GOT3 (cell line): ENCODE results near the gene PACRG.
"Not testable (repeated sequence)": the region's sequence is repeated elsewhere in the genome, so short reads cannot be mapped to it uniquely, and the experiment has no call there.

Source experiments
- DNase-seq: peaks from one replicate; lab custom pipeline; 2025; ENCODE audit warnings: mixed read lengths; lab: John Stamatoyannopoulos, UW

PACRG gene

DNA sequence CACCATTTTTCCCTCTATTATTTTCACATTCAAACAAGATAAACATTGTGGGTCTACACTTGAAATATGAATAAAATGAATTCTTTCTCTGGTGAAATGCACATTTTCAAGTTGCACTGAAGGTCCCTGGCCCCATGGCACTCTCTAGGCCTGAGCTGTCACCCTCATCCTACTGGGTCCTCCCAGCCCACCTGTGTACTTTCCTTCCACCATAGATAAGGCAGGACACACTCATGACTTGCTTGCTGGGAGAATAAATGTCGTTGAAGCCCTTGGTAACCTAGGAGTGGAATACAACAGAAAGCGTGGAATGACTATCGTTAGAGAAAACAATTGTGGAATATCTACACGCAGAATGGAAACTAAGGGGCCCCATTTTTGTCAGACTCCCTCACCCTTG is 585.8 kb downstream of the PACRG start:
- DNase-seq: no peak

GRCh38 chr6:163313981-163314380 is 586.2 kb downstream of the PACRG start:
- DNase-seq: no peak

- DNase-seq: no peak
Measured at GRCh38 chr6:163314791-163315470, 587.2 kb downstream of the PACRG start.

GRCh38 chr6:163316866-163317495 is 589.2 kb downstream of the PACRG start:
- not testable (repeated sequence) for DNase-seq

DNA sequence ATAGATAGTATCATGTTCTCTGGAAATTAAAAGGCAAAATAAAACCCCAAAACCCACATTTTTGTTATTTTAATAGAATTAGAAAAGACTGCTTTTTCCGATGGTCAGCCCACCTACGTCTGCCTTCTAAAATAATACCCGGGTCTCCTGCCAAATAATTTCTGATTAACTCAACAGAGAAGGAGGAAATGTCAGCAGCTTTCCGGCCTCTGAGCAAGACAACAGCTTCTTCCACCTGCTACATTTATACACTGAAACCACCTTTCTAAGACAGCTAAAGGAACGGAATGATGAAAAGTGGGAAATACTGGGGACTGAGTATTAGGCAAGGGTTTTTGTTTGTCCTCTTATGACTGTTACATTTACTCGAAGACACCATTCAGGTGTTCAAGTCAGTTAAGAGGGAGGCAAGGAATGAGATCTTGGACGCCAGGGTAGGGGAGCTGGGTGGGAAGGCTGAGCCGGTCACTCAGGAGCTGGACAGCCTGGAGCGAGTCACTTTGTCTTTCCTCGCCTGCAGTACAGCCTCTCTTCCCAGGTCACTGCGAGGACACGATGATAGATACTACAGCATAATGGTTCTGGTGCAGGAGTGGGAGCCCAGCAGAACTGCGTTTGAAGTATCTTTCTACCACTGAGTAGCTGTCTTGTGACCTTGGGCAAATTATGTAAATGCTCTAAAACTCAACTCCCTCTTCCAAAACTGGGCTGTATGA is 590.5 kb downstream of the PACRG start:
- DNase-seq: no peak

DNA sequence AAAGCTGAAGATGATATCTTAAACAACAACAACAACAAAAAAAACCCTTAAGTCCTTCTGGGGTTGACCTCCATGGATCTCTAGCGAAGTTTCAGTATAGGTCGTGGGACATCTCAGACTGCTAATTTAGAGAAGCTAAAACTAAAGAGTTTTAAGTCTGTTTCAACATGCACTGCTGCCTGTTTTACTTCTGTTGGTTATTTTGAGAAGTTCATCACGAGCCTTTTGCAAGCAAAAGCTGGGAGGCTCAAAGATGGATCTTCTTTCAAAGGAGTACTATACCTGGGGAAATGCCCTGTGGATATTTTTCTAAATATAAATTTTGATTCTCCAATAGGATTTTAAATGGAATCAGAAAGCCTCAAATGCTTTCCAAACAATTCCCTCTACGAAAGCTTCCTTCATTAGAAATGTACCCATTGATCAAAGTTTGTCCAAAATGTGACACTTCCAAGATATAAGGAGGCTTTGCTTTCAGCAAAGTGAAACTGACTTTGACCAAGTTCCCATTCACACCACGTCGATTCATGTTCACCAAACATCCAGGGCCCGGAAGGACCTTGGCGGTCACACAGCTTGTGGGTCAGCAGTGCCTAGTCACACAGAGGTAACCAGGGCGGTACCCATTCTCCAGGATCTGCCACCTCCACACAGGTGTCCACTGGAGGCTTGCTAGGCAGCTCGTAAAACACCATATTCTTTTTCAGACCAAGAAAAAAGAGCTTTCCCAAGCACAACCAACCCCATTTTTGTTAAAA is 592.0 kb downstream of the PACRG start:
- DNase-seq: no peak

DNA sequence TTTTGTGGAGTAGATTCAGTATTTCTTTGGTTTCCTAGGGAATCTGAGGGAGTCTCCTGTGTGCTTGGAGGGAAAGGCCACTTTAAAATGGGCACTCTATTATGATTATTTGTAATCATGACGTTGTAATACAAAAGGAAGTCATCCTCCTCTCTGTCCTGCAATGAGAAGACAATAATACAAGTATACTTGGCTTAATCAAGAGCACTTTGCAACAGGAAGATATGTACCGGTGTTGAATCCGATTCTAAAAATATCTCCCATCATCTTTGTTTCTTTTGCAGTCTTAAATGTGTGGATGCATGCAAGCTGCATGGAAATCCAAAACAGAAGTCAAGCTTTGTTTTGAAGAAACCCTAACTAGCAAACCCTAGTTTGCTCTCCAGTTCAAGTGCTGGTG is 592.6 kb downstream of the PACRG start:
- DNase-seq: no peak

GRCh38 chr6:163320804-163321203 is 593.0 kb downstream of the PACRG start:
- no peak for DNase-seq

DNA sequence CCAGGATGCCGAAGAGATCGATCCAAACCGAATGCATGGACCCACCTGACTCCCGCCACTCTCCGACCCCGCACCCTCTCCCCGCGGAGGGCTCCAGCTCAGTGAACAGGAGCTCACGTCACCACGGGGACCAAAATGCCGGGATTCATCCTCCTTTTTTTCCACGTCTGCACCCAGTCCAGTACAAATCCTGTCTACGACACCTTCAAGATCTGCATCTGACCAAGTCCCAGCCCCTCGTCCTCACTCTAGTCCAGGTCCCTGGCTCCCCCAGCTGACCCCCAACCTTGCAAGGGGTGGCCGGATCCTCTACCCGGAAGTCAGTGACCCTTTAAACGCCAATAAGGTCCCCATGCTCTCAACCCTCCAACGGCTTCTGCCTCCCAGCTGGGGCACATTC is 593.9 kb downstream of the PACRG start:
- DNase-seq: no peak

GRCh38 chr6:163323274-163323673 is 595.5 kb downstream of the PACRG start:
- DNase-seq: no peak

DNA sequence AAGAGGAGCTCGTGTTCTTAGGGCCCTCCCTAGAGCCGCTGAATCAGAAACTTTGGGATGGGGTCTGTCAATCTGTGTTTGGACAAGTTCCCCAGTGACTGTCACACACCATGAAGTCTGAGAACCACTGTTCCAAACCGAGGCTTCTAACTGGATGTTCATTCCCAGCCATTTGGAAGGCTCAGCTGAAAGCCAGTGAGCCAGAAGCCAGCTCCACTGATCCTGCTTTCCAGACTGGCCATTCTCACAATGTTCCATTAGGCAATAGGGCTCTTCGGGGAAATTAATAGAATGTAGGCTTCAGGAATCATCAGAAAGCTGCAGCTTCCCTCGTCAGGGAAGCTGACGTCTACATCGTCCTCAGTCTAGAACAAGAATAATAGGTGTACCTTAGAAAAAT is 595.9 kb downstream of the PACRG start:
- DNase-seq: no peak

DNA sequence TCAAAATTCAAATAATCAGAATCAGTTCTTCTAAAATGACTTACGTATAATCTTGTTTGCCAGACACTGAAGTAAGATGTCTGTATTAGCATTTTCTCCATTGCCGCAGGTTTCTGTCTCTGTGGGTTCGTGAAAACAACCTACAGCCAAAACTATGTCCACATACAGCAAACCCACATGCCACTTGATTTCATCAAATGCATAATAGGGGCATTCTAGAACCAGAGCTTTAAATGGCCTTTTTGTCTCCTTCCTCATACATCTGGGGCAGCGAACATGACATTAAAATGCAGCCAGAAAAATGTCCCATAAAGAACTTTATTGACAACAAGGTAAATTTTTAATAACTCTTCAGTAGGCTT is 596.5 kb downstream of the PACRG start:
- DNase-seq: no peak

DNA sequence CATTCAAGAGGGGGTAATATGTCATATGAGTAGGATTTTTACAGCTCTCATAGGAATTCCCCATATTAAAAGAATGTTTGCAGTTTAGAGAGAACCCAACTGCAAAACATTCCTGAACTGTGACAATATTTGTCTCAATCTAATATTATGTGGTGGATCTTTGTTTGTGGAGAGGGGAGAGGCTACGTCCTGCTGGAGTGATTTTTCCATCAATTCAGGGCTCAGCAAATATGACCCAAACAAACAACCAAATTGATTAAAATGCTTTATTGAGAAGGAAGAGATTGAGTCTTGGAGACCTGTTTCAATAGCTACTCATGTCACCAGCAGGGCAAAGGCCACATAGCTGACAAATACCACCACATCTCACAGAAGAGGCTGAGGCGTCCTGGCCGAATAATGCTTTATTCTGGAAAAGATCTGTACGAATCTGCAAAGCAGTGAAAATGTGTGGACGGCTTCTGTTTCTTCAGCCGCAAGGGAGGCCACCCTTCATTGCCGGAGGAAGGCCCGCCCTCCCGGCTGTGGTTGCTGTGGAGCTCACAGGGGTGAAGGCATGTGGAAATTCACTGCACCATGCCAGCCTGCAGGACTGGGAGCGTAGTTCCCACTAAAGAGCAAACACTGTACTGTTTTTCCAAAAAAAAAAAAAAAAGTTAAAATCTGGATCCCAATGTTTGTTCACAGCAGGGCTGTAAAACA is 597.1 kb downstream of the PACRG start:
- DNase-seq: no peak

DNA sequence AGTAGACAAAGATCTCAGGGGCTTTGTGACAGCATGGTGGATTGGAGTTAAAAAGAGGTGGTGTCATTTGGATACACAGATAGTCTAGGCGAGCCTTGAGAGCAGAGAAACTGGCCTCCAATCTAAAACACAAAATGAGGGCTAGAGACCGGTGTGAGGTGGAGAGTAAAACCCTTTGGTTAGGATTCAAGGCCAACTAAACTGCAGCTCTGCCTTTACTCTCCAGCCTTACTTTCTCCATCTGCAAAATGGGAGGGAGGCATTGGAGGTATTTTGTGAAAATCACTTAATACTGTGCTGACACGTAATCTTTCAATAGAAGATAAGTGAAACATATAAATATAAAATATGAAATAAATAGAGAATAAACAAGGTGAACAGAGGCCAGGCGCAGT is 597.6 kb downstream of the PACRG start:
- no peak for DNase-seq

DNA sequence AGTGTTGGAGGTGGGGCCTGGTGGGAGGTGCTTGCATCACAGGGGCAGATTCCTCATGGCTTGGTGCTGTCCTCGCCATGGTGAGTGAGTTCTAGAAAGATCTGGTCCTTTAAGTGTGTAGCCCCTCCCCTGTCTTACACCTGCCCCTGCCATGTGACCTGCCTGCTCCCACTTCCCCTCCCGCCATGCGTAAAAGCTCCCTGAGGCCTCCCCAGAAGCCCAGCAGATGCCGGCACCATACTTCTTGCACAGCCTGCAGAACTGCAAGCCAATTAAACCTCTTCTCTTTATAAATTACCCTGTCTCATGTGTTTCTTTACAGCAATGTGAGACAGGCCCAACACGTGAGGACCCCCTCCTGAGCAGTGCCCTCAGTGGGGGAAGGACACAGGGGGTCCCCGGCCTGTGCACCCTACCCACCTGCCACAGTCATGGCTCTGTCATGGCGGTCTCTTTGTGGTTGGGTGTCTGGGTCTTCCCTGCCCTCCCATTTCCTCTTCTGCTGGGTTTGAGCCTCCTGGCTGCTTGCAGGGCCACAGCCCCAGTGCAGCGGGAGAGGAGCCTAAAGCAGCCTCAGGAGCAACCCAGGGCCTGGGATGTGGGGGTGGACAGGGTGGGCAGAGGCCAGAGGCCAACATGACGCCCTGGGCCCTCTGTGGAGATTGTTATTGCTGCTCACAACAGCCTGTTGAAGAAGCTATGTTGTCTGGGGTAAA is 599.5 kb downstream of the PACRG start:
- no peak for DNase-seq

GRCh38 chr6:163327921-163328320 is 600.1 kb downstream of the PACRG start:
- DNase-seq: no peak

- DNase-seq: no peak
Measured at GRCh38 chr6:163328411-163328810, 600.6 kb downstream of the PACRG start.

DNA sequence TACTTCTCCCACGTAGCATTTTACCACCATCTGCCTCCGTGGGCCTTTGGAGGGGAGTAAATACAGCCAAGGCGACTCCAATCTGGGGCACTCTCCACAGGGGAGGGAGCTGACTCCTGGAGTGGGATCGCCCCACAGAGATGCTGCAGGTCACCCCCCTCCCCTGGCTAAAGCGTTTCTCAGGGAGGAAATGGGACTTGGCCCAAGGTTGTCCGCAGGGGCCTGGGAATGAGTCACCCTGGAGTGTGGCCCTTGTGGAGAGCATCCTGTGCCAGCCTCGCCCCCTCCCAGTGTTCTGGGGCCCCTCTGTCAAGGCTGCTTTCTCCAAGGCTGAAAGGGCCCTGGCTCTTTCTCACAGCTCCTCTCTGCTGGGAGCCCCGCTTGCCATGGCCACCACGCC is 602.2 kb downstream of the PACRG start:
- DNase-seq: no peak

DNA sequence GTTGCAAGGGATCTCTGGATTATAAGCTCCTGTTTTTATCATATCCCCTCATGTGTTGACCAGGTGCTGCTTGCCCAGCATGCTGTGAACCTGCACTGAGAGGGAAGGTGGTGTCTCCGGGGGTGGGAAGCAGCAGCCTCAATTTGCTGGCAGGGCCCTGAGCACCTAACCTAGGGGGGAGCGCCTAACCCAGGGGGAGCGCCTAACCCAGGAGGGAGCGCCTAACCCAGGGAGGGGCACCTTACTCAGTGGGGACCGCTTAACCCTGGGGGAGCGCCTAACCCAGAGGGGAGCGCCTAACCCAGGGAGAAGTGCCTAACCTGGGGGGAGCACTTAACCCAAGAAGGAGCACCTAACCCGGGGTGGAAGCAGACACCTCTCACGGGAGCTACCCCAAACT is 603.5 kb downstream of the PACRG start:
- DNase-seq: no peak

GRCh38 chr6:163332575-163332974 is 604.8 kb downstream of the PACRG start:
- no peak for DNase-seq

DNA sequence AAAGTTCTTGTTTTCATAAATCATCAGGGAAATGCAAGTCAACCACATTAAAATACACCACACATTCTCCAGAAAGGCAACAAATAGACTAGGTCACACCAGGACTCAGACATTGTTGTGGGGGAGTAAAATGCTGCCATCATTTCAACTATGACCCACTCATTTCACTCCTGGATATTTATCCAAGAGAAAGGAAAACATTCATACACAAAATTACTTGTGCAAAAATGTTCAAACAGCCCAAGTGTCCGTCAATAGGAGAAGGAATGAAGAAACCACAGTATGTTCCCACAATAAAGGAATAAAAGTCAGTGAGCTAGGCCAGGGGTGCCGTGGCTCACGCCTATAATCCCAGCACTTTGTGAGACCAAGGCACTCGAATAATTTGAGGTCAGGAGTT is 605.3 kb downstream of the PACRG start:
- no peak for DNase-seq
